ENCODE measurements around the gene PORCN.

PORCN gene

GRCh38 chrX:48508400-48509244 lies at the start of gene PORCN:
Gene PORCN (plus strand): TSS chrX:48508992. CDS start chrX:48509821, 829 bp downstream.
- peak; percentile 53 for DNase-seq (ENCODE audit: low spot score)

DNA sequence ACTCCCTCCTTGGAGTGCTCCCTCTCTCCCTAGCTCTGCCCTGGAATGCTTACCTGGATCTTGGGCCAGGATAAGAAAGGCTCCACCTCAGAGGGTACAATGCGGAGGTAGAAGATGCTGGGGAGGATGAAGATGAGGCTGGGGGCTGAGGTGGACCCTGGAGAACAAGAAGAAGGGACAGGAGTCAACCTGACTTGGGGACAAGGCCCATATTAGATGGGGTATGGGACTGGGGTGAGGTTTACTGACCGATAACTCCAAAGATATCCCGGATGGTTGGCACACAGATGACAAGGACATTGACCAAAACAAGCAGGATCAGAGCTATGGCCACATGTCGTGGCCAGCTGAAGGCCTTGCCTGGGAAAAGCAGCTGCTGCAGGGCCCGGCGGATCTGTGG lies 49.3 kb upstream of the PORCN start:
- no peak for DNase-seq (ENCODE audit: low spot score)

DNA sequence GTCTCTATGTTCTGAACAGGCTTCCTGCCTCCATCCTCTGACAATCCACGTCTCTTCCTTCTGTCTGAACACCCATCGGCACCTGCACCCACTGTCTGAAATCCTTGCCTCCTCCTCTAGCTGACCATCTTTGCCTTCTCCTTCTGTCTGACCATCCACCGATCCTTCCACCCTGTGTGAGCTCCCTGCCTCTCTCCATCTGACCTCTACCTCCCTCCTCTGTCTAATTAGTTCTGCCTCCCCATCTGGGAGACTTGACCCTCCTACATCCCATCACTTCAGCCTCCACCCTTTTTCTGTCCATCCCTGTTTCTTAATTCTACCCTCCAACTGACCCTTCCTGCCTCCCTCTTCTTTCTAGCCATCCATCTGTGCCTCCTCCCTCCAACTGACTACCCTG lies 48.8 kb upstream of the PORCN start:
- DNase-seq (ENCODE audit: low spot score), result no peak

DNA sequence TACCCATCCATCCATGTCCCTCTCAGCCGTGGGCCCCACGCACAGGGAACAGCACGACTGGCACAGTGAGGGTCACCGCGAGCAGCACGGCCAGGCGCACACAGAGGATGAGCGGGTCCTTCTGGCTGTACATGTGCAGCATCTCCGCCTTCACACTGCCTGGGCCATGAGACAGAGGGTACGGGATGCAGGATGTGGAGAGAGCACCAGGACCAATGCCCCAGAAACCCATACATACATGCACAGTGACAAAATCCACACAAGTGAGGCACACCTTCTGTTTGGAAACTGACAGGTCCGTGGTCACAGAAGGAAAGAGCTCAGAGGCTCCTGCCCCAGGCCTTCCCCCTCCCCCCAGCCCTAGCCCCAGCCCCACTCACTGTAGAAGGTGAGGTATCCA lies 48.2 kb upstream of the PORCN start:
- no peak for DNase-seq (ENCODE audit: low spot score)

DNA sequence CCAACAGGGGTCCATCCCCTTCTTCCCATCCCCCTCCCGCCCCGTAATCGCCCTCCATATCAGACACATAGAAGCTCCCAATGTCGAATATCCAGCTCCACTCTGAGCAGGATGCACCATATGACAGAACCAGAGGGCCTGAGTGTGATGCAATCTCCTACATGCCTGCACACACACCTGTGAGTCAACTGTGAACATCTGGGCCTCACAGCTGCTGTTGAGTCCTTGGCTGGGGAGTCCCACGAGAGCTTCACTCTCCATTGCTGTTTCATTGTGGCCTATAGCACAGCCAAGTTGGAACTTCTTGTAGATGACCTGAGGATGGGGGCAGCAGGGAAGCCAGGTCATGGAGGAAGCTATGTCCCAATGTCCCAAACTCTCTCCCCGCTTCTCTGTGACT lies 47.0 kb upstream of the PORCN start:
- no peak for DNase-seq (ENCODE audit: low spot score)

- DNase-seq (ENCODE audit: low spot score), result no peak
Observed at GRCh38 chrX:48465336-48465933, 43.4 kb upstream of the PORCN start.

- peak; percentile 43 for DNase-seq (ENCODE audit: low spot score)
Observed at GRCh38 chrX:48466696-48467095, 42.1 kb upstream of the PORCN start.

GRCh38 chrX:48467281-48467761 lies 41.5 kb upstream of the PORCN start:
- peak; percentile 41 for DNase-seq (ENCODE audit: low spot score)

DNA sequence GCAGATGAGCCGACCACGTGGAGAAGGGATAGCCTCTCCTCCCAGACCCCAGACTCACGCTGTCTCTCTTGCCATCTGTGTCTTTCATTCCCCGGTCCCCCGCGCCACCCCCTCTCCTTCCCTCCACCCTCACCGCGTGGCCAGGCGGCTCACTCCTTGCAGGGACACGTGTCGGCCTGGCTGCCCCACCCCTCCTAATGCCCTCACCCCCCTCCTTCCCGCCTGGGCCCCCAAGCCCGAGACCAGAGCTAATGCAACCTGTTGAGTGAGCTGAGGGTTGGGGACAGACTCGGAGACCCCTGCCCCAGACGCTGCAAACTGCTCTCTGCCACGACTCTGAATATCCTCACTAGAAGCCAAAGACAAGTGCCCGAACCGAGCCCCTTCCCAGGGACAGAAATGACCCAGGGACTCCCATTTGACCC lies 40.5 kb upstream of the PORCN start:
- peak; percentile 36 for DNase-seq (ENCODE audit: low spot score)

DNA sequence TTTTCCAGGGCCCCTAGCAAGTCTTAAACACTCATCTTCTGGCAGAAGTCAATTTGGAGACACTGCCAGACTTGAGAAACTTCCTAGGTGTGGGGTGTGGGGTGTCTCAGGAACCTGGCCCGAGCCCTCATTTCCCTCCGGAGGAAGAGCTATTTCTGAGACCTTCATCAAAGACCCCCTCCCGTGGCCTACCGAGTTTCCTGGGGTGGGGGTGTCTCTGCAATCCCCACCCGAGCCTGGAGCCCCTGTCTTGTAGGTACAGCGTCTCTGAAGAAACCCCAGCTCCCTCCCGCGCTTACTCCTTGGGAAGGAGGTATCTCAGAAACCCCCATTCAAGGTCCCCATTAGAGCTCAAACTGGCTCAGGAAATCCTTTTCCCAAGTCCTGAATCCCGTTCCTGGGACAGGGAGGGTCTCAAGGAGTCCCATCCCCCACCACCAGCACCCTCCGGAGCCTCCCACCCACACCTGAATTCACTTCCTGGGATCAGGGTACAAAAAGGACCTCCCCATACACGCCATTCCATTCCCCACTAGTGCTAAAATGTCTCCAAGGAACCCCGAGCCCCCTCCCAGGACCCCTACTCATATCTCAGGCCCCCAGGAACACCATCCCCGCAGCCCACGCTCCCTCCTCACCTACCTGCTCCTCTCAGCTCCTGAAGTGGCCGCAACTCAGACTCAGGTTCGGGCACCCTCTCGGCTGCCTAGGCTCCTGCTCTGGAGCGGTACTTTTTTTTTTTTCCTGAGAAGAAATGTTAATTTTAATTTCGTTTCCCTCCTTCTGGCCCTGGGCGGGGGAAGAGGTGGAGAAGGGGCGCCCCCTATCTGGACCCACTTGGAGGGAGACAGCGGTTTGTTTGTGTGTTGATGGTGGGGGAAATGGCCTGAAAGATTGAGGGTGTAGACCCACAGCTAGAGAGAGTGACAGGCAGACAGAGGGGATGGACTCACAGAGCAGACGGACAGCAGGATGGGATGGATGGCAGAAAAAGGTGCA lies 39.8 kb upstream of the PORCN start:
- peak; percentile 63 for DNase-seq (ENCODE audit: low spot score)

- peak; percentile 75 for DNase-seq (ENCODE audit: low spot score)
Observed at GRCh38 chrX:48470110-48470832, 38.5 kb upstream of the PORCN start, which contains the start of gene SLC38A5. Gene SLC38A5 (minus strand): TSS chrX:48470260. CDS start chrX:48467924, 2,336 bp downstream.

DNA sequence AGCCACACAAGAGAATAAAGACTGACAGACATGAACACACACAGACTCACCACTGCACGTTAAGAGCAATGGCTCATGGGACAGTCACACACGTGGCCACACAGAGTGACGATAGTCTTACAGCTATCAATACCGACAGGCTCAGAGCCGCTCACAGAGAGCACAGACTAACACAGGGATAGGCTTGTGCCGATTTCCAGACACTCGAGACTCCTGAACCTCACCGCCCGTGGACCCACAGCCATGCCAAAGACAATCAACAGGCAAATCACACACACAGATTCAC lies 38.0 kb upstream of the PORCN start:
- DNase-seq (ENCODE audit: low spot score), result no peak

GRCh38 chrX:48471504-48471903 lies 37.3 kb upstream of the PORCN start:
- DNase-seq (ENCODE audit: low spot score), result no peak

DNA sequence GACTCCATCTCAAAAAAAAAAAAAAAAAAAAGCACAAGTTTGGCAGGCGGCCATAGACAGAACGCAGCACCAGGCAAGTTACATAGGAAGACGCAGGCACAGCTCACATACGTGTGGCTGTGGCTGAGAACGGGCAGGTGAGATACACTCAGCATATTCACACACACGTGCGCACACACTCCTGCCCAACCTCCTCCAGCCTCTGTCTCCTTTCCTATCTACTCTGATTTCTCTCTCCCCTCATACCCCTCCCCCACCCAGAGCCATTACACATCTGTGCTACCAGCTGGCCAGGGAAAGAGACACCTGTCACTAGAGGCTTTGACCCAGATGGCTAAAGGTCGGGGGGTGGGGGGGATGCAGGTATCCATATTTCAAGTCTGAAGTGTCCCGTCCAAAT lies 36.6 kb upstream of the PORCN start:
- DNase-seq (ENCODE audit: low spot score), result no peak

- no peak for DNase-seq (ENCODE audit: low spot score)
Observed at GRCh38 chrX:48472851-48473703, 35.7 kb upstream of the PORCN start.

GRCh38 chrX:48473704-48473990 lies 35.1 kb upstream of the PORCN start:
- no peak for DNase-seq (ENCODE audit: low spot score)

DNA sequence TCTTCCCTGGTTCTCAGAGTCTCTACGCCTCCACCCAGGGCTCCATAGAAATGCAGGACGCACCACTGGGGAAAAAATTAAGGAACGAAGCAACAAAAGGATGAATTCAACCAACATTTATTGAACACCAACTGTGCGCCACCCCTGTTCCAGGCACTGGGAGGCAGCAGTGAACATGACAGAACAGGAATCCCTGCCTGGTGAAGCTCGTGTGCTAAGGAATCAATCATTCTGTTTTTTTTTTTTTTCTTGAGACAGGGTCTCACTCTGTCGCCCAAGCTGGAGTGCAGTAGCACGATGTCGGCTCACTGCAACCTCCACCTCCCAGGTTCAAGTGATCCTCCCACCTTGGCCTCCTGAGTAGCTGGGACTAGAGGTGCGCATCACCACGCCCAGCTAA lies 34.7 kb upstream of the PORCN start:
- DNase-seq (ENCODE audit: low spot score), result no peak

DNA sequence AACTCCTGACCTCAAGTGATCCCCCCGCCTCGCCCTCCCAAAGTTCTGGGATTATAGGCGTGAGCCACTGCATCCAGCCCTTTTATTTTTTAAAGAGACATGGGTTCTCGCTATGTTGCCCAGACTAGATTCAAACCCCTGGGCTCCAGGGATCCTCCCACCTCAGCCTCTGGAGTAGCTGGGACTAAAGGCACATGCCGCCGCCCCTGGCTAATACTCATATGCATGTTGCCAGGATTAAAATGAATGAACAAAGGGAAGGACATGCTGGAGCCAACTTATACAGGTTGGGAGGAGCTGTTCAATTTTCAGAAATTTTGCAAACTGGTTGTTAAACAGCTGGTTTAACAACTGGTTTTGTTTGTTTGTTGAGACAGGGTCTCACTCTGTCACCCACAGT lies 34.2 kb upstream of the PORCN start:
- DNase-seq (ENCODE audit: low spot score), result no peak

DNA sequence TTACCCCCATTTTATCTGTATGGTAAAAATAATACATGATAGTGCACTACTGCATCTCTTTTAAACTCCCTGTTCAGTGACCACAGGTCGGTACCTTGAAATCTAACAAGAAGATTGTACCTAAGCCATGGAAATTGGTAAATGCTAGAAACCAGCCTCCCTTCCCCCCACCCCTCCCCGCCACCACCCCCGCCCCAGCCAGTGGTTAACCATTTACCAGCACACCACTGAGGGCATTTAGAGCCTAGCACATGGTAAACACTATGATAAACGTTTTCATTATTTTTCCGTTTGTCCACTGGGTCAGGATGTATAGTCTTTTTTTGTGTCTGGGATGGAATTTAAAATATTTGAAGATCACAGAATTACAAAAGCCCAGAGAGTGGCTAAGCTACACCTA lies 33.5 kb upstream of the PORCN start:
- no peak for DNase-seq (ENCODE audit: low spot score)

DNA sequence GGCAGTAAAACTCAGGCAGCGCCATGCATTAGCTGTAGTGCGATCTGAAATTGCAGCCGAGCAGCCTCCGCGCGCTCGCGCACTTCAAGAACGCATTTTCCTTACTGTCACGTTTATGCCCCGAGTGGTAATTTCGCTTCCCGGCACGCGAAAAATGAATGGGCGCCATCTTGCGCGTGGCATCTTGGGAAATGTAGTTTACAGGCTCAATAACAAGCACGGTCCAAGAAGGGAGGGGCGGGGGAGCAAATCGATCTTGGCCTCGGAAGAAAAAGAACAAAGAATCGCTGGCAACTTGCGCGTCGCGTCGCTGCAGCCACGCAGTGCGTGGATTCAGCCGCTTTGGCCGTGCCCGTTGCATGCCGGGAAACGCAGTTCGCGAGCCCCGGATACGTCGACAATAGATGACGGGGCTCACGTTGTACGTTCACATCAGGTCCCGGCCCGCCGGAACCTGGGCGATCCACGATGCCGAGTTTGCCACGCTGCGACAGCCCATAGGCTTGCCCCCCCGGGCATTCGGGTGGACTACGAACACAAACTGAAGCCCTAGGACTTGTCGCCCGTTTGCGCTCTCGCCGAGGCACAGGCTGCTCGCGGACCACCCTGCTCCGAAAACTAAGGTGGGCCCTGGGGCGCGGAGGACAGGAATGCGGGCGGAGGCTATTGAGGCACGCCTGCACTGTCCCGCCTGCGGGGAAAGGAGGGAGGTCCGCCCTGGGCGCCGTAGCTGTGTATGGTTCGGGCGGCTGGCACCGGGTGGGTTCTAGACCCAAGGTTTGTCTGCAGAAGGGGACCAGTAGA lies 32.8 kb upstream of the PORCN start, which contains the start of gene FTSJ1:
FTSJ1 (plus strand) TSS at position 426 of the 804 bp plus-strand sequence. CDS start 1,849 bp downstream, outside the sequence.
- DNase-seq (ENCODE audit: low spot score), result peak; percentile 73
